UCSD-AML1 (cell line): ENCODE measurements around the gene CBFA2T2.
"Not testable (repeated sequence)": the region's sequence is repeated elsewhere in the genome, so short reads cannot be mapped to it uniquely, and the experiment has no call there.

Experiments used
- DNase-seq: peaks from one replicate; lab custom pipeline; 2025; ENCODE audit not compliant: unreplicated experiment; lab: John Stamatoyannopoulos, UW

The CBFA2T2 gene

DNA sequence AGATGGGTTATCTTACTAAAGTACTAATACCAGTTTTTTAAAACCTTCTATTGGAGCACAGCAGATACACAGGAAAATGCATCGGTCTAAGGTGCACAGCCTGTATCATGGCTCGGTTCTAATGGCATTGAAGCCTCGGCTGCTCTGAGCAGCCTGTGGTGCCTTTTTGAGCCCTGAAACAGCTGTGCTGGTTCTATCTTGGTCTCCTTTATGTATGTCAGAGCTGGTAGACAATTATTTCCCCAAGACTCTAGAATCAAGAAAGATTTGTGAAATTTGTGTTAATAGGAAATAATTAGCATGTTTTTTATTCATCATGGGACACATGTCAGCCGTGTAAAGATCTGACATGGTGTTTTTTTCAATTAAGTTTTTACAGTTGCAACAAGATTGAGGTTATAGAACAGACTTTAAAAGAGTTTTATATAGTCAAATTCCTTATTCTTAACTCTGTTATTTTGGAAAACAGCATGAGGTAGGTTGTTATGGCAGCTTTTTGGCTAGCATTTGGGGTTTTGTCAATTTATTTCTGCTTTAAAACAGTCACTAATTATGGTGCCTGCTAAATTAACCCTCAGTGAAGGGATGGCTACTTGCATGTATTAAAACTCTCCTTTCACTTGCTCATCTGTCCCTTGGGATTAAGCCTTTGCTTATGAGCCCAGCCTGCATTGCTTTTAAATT, 132.0 kb downstream of the CBFA2T2 start:
- no peak for DNase-seq

DNA sequence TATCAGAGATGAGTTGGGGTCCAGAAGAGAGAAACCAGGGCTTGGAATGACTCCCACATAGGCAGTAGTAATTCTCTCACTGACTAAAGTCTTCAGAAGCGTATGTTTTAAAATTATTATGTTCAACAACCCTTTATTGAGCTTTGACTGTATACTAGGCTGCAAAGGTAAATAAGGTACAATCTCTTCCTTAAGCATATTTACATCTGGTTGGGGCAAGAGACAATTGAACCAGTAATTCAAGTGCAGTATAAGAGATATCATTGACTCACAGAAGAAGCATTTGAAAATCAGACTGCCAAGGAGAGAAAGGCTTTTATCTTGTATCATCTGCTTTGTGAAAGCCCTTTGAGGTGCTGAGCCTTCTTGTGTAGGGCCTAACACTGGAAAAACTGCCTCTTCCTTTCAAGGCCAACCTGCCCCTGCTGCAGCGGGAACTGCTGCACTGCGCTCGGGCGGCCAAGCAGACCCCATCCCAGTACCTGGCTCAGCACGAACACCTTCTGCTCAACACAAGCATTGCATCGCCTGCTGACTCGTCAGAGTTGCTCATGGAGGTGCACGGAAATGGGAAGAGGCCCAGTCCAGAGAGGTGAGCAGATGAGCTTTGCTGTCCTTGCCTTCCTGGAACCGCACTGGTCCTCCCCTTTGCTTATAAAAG, 132.9 kb downstream of the CBFA2T2 start:
- no peak for DNase-seq

DNA sequence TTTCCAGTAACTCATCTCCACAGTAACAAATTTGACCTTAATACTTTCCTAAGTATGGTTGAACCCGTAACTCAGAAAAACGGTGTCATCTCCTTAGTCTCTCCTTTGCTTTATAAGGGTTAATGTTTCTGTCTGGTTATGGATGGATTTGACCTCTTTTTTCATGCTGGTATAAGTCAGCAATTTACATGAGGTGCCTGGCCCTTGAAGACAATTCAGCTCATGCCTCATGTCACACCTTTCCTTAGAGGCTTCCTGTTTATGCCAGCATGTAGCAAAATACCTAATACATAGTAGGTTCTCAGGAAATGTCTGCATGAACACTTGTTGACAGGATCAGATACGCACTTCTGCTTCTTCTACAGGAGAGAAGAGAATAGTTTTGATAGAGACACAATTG, 134.5 kb downstream of the CBFA2T2 start:
- no peak for DNase-seq

DNA sequence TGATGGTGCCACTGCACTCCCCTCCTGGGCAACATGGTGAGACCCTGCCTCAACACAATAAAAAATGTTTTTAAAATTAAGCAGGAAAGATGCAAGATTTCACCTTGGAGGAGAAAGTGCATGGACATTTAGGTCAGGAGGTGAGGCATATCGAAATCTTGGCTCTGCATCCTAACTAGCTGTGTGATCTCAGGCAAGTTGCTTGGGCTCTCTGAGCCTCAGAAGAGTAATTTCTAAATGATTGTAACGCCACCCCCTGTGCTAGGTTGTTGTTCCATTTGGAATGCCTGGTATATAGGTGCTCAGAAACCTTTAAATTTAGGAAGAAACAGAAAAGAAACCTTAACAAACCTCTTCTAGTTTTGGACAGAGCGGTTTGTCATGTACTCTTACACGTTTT, 136.3 kb downstream of the CBFA2T2 start:
- no peak for DNase-seq

DNA sequence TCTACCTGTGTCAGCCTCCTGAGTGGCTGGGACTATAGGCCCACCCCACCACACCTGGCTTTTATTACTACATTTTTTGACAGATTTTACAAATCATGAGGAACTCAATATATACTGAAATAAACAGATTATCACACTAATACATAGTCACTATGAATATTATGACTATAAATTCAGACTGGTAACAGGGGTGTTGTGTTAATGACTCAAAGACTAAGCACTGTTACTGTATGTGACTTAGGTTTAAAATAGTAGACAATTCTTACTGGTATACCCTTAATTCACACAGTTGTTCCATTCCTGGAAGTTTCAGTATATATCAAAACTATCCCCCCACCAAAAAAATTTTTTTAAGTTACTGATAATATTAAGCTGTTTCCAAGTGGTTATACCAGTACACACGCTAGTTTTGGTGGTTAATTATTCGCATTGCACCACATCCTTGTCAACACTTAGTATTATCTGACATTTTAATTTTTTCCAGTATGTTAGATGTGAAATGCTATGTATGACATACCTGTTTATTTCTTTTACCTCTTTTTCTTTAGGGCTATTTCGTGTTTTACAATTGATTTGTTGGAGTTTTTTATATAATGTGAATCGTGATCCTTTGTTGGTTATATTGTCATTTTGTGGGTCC, 137.8 kb downstream of the CBFA2T2 start:
- no peak for DNase-seq

DNA sequence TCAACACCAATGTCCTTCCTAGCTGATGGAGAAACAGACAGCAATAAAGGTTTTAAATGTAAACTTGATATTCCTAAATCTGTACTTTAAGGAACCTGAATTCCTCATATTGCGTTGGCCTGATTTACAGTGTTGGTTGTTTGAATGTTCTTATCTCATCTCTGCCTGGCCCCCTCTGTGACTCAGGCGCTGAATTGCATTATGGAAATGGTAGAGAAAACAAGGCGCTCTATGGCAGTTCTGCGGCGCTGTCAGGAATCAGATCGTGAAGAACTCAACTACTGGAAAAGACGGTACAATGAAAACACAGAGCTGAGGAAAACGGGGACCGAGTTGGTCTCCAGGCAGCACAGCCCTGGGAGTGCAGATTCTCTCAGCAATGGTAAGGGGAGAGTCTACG, 139.6 kb downstream of the CBFA2T2 start:
- no peak for DNase-seq

DNA sequence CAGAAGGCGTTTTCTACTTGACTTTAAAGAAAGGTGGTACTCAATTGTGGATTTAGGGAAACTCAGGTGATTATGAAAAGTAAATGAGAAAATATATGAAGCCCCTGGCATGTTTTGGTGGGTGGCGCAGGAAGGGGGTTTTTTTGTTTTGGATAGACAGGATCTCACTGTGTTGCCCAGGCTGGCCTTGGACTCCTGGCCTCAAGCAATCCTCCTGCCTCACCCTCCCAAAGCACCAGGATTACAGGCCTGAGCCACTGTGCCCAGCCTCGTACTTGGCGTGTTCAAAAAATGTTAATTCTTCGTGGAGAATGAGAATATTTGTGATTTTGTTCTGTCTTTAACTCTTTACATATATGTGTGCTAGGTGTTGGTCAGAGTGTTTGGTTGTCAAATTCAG, 140.1 kb downstream of the CBFA2T2 start:
- DNase-seq = no peak

DNA sequence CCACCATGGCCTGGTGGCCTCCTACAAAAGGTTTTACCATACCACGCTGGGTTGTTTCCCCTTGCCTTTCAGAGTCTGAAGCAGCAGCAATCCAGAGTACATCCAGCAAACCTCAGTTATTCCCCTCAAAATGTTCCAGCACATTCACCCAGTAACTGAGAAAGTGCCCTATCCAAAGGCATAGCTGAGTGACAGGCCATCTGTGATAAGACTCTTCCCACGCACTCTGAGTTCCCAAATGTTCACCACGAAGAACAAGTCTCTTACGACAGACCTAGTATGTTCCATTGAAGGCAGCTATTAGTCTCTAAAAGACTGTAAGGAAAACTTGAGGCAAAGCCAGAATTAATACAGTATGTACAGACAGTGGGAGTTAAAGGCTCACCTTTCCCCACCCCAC, 140.6 kb downstream of the CBFA2T2 start:
- no peak for DNase-seq

DNA sequence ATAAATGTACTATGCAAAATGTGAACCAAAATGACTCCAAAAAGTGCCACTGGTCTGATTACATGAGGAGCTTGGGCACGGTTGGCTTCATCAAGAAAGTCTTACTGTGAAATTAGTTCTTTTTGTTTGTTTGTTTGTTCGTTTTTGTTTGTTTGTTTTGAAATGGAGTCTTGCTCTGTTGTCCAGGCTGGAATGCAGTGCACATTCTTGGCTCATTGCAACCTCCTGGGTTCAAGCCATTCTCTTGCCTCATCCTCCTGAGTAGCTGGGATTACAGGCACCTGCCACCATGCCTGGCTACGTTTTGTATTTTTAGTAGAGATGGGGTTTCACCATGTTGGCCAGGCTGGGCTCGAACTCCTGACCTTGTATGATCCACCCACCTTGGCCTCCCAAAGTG, 142.0 kb downstream of the CBFA2T2 start:
- not testable (repeated sequence) for DNase-seq

DNA sequence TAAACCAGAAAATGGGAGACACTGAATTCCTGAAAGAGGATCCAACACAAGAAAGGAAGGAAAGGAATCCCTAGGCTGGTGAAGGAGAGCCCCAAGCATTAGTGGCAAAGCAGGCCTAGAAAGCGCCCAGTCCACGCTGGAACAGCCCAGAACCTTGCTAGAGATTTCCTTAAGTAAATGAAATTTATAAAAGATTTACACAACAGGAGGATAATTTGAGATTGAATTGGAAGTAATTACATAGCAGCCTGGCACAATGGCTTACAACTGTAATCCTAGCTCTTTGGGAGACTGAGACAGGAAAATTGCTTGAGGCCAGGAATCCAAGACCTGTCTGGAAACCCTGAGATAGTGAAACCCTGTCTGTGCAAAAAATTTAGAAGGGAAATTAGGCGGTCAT, 145.4 kb downstream of the CBFA2T2 start:
- DNase-seq = no peak

DNA sequence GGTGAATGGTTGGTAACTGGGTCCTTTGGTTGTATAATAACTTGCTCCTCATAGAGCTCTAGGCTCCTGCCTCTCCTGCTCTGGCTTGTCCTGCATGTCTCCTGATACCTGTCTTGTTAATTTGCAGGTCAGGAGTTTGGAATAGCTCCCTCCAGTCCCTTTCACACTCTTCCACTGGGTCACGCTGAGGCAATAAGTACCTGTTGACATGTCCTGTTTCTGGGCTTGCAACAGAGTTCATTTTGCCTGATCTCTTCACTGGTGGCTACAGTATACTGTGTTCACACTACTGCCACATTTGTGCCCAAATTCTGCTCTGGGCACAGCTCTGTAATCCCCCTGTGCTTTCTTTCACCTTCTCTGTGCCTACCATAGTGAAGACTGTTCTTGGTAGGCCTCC, 146.9 kb downstream of the CBFA2T2 start:
- DNase-seq = no peak

DNA sequence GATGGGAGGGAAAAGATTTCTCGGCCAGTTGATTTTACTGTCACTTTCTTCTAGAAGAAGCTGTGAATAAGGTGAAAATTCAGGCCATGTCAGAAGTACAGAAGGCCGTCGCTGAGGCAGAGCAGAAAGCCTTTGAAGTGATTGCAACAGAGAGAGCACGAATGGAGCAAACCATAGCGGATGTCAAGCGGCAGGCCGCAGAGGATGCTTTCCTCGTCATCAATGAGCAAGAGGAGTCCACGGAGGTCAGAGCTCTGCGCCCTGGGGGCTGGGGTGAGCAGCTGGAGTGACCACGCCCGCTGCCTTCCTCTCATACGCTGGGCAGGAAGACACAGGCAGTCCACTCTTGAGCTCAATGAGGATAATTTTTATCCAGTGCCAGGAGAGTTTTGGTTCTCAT, 150.4 kb downstream of the CBFA2T2 start:
- DNase-seq = no peak

DNA sequence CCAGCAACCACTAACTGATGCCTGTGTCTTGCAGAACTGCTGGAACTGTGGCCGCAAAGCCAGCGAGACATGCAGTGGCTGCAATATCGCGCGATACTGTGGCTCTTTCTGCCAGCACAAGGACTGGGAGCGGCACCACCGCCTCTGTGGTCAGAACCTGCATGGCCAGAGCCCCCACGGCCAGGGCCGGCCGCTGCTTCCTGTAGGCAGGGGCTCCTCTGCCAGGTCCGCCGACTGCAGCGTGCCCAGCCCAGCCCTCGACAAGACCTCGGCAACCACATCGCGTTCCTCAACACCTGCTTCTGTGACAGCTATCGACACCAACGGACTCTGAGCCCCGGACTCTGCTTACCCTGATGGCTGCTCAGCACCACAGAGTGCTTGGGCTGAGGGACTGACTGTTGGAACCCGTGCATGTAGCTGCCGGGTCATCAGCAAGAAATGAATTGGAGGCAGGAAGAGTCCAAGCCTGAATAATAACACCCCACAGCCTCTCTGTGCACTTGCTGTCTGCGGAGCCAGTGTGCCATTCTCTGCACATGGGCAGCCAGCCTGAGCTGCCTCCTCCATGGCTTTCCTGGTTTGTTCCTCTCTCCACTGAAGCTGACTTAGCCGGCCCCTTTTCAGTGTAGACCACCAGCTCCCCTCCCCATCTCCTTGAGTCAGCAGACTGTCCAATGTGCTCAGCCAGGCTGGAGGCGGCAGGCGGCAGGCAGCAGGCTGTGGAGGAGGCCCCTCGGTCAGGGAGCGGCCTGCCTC, 154.6 kb downstream of the CBFA2T2 start:
- no peak for DNase-seq

DNA sequence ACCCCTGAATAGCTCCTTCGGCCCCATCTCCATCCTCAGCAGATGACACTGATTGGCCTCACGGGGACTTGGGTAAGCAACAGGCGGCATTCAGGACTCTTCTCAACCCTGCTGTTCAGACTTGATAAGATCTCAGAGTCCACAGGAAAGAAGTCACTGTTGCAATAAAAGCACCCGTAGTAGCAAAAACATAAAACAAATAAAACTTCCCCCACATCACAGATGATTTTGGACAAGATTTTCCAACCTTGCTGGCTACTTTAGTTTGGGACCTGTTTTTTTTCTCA, 155.1 kb downstream of the CBFA2T2 start:
- no peak for DNase-seq

DNA sequence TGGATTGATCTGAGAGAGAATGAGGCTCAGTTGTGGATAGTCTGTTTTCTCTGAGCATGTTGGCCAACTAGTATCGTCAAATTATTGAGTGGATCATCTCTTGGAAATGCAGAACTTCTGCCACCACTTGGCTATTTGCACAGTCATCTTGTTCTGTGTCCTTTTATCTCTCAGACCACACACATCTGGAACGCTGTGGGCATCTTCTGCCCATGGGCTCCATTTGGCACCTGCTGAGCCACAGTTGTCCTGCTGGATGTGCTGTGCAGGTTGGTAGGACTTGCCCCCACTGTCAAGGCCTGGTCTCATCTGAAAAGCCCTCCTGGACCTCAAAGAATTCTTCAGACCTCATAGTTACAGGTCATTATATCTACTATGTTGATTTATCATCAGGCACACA, 155.5 kb downstream of the CBFA2T2 start:
- no peak for DNase-seq

DNA sequence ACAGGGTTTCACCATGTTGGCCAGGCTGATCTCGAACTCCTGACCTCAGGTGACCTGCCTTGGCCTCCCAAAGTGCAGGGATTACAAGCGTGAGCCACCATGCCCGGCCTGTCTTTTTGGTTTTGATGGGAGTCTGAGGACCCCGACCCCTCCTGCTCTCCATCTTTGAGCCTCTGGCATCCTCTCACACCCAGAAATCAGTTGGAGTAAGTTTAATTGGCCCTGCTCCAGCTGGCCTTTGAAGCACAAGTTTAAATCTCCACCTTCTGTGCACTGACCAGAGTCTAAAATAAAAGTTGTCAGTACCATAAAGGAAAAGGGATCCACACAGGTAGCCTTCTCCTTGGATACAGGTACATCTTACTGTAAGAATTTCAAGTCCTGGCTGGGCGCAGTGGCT, 156.3 kb downstream of the CBFA2T2 start:
- no peak for DNase-seq

DNA sequence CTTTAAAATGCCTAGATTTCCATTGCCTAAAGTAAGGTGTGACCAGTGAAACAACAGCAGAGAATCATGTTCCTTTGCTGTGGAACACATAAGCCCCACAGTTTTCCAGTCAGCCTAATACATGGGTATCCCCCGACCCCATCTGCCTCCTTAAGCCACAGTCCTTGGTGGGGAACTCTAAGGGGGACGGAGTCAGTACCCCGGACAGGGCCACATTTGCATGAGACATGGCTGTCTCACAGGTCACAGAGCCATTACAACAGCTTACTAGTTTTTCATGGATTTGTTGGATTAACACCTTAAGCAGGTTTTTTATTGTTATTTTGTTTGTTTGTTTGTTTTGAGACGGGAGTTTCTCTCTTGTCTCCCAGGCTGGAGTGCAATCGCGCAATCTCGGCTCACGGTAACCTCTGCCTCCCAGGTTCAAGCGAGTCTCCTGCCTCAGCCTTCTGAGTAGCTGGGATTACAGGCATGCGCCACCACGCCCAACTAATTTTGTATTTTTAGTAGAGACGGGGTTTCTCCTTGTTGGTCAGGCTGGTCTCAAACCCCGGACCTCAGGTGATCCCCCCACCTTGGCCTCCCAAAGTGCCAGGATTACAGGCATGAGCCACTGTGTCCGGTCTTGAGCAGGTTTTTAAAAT, 157.2 kb downstream of the CBFA2T2 start:
- DNase-seq = not testable (repeated sequence)

DNA sequence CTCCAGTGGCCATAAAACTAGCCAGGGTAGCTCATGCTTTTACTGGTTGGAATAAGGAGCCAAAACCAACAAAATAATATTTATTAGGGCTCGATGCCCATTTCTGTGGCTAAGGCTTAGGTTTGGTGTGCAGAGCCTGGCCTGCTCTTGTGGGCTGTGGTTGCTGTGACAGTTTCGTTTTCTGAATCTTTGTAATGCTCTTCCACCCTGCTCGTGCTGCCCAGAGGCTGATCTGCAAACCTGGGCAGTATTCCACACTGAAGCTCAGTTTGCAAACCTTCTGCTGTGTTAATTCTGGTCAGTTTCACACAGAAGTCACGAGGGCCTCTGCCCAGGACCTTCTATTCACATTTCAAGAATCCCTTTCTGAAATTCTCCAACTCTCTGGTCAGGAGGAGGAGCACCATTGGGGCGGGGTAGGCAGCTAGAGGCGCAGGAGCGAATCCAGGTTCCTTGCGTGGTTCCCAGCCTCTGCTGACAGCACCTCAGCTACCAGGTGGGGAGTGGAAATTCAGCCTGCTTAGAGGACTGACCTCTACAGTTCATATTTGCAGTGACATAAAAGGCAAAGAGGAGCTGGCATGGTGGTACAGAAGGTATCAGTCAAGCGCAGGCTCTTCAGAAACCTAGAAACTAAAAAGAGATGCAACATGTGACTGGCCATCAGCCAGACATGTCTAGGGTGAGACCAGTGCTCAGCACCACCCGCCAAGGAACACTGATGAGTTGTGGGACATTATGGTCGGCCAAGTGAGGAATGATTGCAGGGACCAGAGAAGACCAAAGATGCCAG, 157.9 kb downstream of the CBFA2T2 start:
- DNase-seq = no peak

DNA sequence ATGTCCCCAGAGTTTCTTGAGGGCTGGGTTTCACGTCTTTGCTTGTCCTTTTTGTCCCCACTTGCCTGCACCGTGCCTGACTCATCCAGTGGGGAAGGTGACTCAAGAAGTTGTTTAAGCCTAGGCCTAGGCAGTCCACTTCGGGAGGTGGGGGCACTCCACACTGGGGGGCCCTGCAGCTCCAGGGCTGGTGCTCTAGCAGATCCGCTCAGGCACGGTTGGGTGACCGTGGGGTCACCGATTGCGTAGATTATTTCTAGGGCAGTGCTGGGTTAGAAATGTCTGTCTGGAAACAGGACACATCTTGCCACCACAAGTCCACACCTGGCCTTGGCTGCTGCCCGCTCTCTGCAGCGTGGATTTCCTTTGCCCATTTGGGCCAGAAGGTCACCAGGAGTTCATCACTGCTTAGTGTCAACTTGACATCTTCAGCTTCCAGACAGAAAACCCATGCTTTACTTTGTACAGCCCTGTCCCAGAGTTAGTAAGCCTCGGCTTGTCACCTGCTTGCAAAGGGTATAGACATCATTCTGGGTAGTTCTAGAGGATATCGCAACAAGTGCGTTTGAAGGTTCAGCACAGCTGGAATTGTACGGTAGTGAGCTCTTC, 158.6 kb downstream of the CBFA2T2 start:
- DNase-seq = no peak

DNA sequence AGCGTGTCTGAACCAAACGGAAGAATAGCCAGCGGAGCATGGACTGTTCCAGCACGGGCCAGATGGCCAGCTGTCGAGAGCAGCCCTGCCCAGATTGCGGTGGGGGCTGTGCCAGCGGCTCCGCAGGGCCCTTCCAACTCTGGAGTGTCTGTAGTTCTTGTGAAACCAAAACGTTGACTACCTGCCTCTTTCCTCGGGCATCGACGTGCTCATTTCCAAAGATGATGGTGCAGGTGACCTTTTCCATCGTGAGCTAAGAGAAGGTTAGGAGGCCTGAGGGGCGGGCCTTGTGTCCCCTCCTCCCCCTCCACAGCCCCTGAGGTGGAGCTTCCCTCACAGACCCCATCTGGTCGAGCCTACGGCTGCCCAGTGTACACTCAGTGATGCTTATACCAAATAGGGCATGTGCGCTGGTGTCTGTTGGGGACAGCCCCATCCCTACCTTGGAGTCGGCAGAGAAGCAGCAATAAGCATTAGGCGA, 159.3 kb downstream of the CBFA2T2 start:
- DNase-seq = no peak
